Measurements from ENCODE around the gene DLST.

DLST gene

GRCh38 chr14:74942608-74943007 lies 60.9 kb downstream of the DLST start:
- no peak for DNase-seq

- DNase-seq, result no peak
Measured at GRCh38 chr14:74945261-74945851, 63.6 kb downstream of the DLST start.

- DNase-seq, result peak; percentile 42
Measured at GRCh38 chr14:74945852-74946658, 64.3 kb downstream of the DLST start.

GRCh38 chr14:74946659-74947281 lies 65.1 kb downstream of the DLST start:
- DNase-seq, result no peak

- DNase-seq, result no peak
Measured at GRCh38 chr14:74947353-74948227, 65.9 kb downstream of the DLST start.

- DNase-seq, result no peak
Measured at GRCh38 chr14:74948228-74949175, 66.8 kb downstream of the DLST start.

- no peak for DNase-seq
Measured at GRCh38 chr14:74949191-74949601, 67.5 kb downstream of the DLST start.

- no peak for DNase-seq
Measured at GRCh38 chr14:74949859-74950573, 68.3 kb downstream of the DLST start.

GRCh38 chr14:74950795-74951442 lies 69.2 kb downstream of the DLST start:
- no peak for DNase-seq

- no peak for DNase-seq
Measured at GRCh38 chr14:74951443-74952179, 69.9 kb downstream of the DLST start.

- DNase-seq, result no peak
Measured at GRCh38 chr14:74952180-74952665, 70.5 kb downstream of the DLST start.

GRCh38 chr14:74952697-74953484 lies 71.2 kb downstream of the DLST start:
- DNase-seq, result peak; percentile 97

Data from DMS79 treated with DMSO at 0.1 percent for 48 hours (cell line).